K562 (cell line): ENCODE measurements around the gene TLCD4. TPM values are rescaled to one million over a fixed set of nuclear protein-coding genes. Genes with fewer than 3 reads are reported as not detected.

ENCODE experiments used
- ATAC-seq: fragments of 200-7000 bp; cut with Tn5 transposase; 3 replicates; pipeline ENCODE4 v1.9.1; 2020; ENCODE audit warnings: moderate library complexity
- BruUV-seq: library from RNA; stranded (reverse); fragments of 400-500 nt; replicated peaks from 2 replicates; lab custom pipeline; 2021; lab: Mats Ljungman, UMichigan
- CTCF ChIA-PET: fragments of 300-600 bp; formaldehyde crosslinking; extraction: SDS; loops from one replicate; lab custom pipeline; 2021; ENCODE audit warnings: low intra/inter-chr PET ratio; lab: Yijun Ruan, JAX
- POLR2A ChIA-PET: fragments of 300-600, 350-650 bp; sonication (Branson Sonifier 250); formaldehyde crosslinking; extraction: SDS; loops from one replicate; lab custom pipeline; 2021; ENCODE audit warnings: antibody characterized with exemption, inconsistent platforms; lab: Yijun Ruan, JAX
- DNase-seq, 4 experiments: peaks; one replicate each; pipeline versions ENCODE4 v3.0.0 to v3.0.0-alpha.2; 2011 to 2018; ENCODE audit warnings: low spot score in 3 of 4, mixed read lengths in 3 of 4; ENCODE audit errors: extremely low read depth in 1 of 4
- FAIRE-seq: peaks from 2 replicates; lab custom pipeline; 2011; peaks lifted over from hg19 to GRCh38; lab: Jason Lieb, UNC
- H2AFZ ChIP-seq: 2 replicates; pipeline ENCODE4 v1.6.0; 2011; ENCODE audit warnings: low read depth, low read length, control low read depth, inconsistent platforms
- H3K27ac ChIP-seq: fragments of 200-600 bp; 3 replicates; pipeline ENCODE4 v1.8.0; 2011; ENCODE audit warnings: low read depth, mild to moderate bottlenecking, control low read depth, inconsistent platforms, low read length, moderate library complexity, mixed read lengths; ENCODE audit errors: extremely low read depth
- H3K27me3 ChIP-seq, 2 experiments: fragments of 300-600 bp in 1 of 2; 2 replicates in 1 of 2; 3 replicates in 1 of 2; pipeline versions ENCODE4 v1.6.0 to v1.8.0; 2011; ENCODE audit warnings: inconsistent platforms in 2 of 2, low read length in 2 of 2, mild to moderate bottlenecking in 1 of 2, mixed read lengths in 1 of 2, moderate library complexity in 1 of 2; ENCODE audit not compliant: control insufficient read depth in 2 of 2, insufficient read depth in 2 of 2
- H3K36me3 ChIP-seq: fragments of 300-600 bp; 3 replicates; pipeline ENCODE4 v1.8.0; 2011; ENCODE audit warnings: mild to moderate bottlenecking, low read length, inconsistent platforms; ENCODE audit not compliant: control insufficient read depth, insufficient read depth
- H3K4me1 ChIP-seq, 2 experiments: fragments of 200-600 bp in 1 of 2; replicated peaks in 1 of 2; 2 replicates in 1 of 2; 3 replicates in 1 of 2; pipeline versions ENCODE4 v1.5.1 to v1.8.0; 2011; ENCODE audit warnings: inconsistent platforms in 2 of 2, low read length in 2 of 2, mild to moderate bottlenecking in 1 of 2, mixed read lengths in 1 of 2, moderate library complexity in 1 of 2; ENCODE audit not compliant: control insufficient read depth in 2 of 2, insufficient read depth in 2 of 2
- H3K4me2 ChIP-seq: 2 replicates; pipeline ENCODE4 v1.6.1; 2011; ENCODE audit warnings: low read length, control low read depth, inconsistent platforms, mixed read lengths; ENCODE audit not compliant: insufficient read depth
- H3K4me3 ChIP-seq: fragments of 200-600 bp; sonication (generic), shearing (Covaris generic); 2 replicates; pipeline ENCODE4 v1.5.1; 2016; ENCODE audit warnings: control low read depth, inconsistent platforms
- H3K79me2 ChIP-seq: fragments of 200-600 bp; 3 replicates; pipeline ENCODE4 v1.8.0; 2011; ENCODE audit warnings: low read length, inconsistent platforms; ENCODE audit not compliant: control insufficient read depth, insufficient read depth
- H3K9ac ChIP-seq, 2 experiments: 2 replicates each; pipeline versions ENCODE4 v1.6.0 to v1.6.1; 2011; ENCODE audit warnings: low read depth in 2 of 2, low read length in 2 of 2, control low read depth in 1 of 2, inconsistent platforms in 1 of 2, mild to moderate bottlenecking in 1 of 2, mixed read lengths in 1 of 2; ENCODE audit not compliant: insufficient read depth in 1 of 2
- H3K9me1 ChIP-seq: one replicate; pipeline ENCODE4 v1.6.0; 2011; ENCODE audit warnings: inconsistent platforms, mild to moderate bottlenecking, low read length, moderate library complexity; ENCODE audit not compliant: control insufficient read depth, insufficient read depth
- H3K9me3 ChIP-seq: replicated peaks from 2 replicates; pipeline ENCODE4 v1.5.1; 2011; ENCODE audit warnings: low read depth, low read length, inconsistent platforms; ENCODE audit not compliant: control insufficient read depth, insufficient read depth
- H4K20me1 ChIP-seq: replicated peaks from 2 replicates; pipeline ENCODE4 v1.6.1; 2011; ENCODE audit warnings: low read length, inconsistent platforms, mixed read lengths; ENCODE audit not compliant: control insufficient read depth, insufficient read depth
- DNMT1 ChIP-seq: fragments of 450-650 bp; IDR thresholded peaks from 2 replicates; pipeline ENCODE4 v1.6.1; 2016; ENCODE audit warnings: antibody characterized with exemption, mild to moderate bottlenecking
- EWSR1 ChIP-seq: fragments of 450-650 bp; IDR thresholded peaks from 2 replicates; pipeline ENCODE4 v1.6.1; 2018; ENCODE audit warnings: borderline replicate concordance, mild to moderate bottlenecking, low read depth, moderate library complexity; ENCODE audit not compliant: partially characterized antibody
- KDM4B ChIP-seq, 2 experiments: fragments of 450-650 bp in 1 of 2; sonication (generic) in 1 of 2; IDR thresholded peaks; 2 replicates each; pipeline ENCODE4 v1.6.1; 2016 to 2017; ENCODE audit warnings: borderline replicate concordance in 2 of 2, antibody characterized with exemption in 1 of 2, low read depth in 1 of 2, mild to moderate bottlenecking in 1 of 2
- SMAD3 ChIP-seq: fragments of 450-650 bp; formaldehyde crosslinking; conservative IDR thresholded peaks from 2 replicates; pipeline ENCODE4 v1.4.0; 2020; ENCODE audit warnings: mild to moderate bottlenecking
- SMARCE1 ChIP-seq: fragments of 450-650 bp; IDR thresholded peaks from 2 replicates; pipeline ENCODE4 v1.7.1; 2016; ENCODE audit warnings: mild to moderate bottlenecking
- ZNF134 ChIP-seq: fragments of 250-450 bp; sonication (Bioruptor Pico); conservative IDR thresholded peaks from 2 replicates; pipeline ENCODE4 v1.4.0; 2020
- ZNF239 ChIP-seq: fragments of 250-450 bp; sonication (Bioruptor Pico); IDR thresholded peaks from 2 replicates; pipeline ENCODE4 v1.4.0; 2020; ENCODE audit warnings: mild to moderate bottlenecking
- ZNF354B ChIP-seq: fragments of 250-450 bp; sonication (Bioruptor Pico); IDR thresholded peaks from 2 replicates; pipeline ENCODE4 v1.4.0; 2020
- ZNF699 ChIP-seq: fragments of 250-450 bp; sonication (Bioruptor Pico); IDR thresholded peaks from 2 replicates; pipeline ENCODE4 v1.8.0; 2021; ENCODE audit warnings: mild to moderate bottlenecking, moderate library complexity; ENCODE audit not compliant: insufficient replicate concordance
- WGBS: fragments of 100-300 bp; shearing (Covaris generic); methylation state at CpG from one replicate; pipeline ENCODE4 v1.1.6; 2016; ENCODE audit warnings: low coverage, mixed read lengths; ENCODE audit not compliant: insufficient coverage; ENCODE audit errors: missing lambda C conversion rate; 5-methylcytosine and 5-hydroxymethylcytosine counted together
- in situ Hi-C: fragments of 300-500 bp; cut with MboI; formaldehyde crosslinking; loops from 4 replicates; pipeline ENCODE4 v1.15.0; 2018; ENCODE audit warnings: inconsistent platforms, mixed read lengths
- intact Hi-C: fragments of 100-400 bp; cut with micrococcal nuclease; formaldehyde crosslinking; loops from 2 replicates; pipeline ENCODE4 v1.14.2; 2022
- polyA plus RNA-seq, 8 experiments: library from polyadenylated mRNA; depleted of rRNA in 4 of 8; stranded (reverse) in 5 of 8; unstranded in 3 of 8; fragments of >200 nt; fragmentation: Nextera tagmentation in 2 of 8; fragmentation: Illumina TruSeq in 1 of 8; extraction: Ambion mirVana in 2 of 8; extraction: Trizol in 1 of 8; gene quantifications; 2 replicates each; pipeline versions ENCODE4 v1.2.1 to v1.2.3, GENCODE V29; 2011 to 2014; ENCODE audit warnings: inconsistent platforms in 1 of 8, missing spikeins in 1 of 8
- total RNA-seq, 7 experiments: library from RNA; depleted of rRNA in 6 of 7; stranded (reverse); fragments of >200 nt in 6 of 7; fragmentation: Illumina TruSeq in 2 of 7; extraction: Trizol in 2 of 7; gene quantifications; 2 replicates each; pipeline versions ENCODE4 v1.2.1 to v1.2.3, GENCODE V29; 2011 to 2021; ENCODE audit warnings: low replicate concordance in 1 of 7
- TF ChIP-seq, protein P1 (sequence below): fragments of 450-650 bp; IDR thresholded peaks from 2 replicates; pipeline ENCODE4 v1.7.0; 2016; ENCODE audit warnings: borderline replicate concordance
- TF ChIP-seq, protein P2 (sequence below): fragments of 450-650 bp; formaldehyde crosslinking; IDR thresholded peaks from 2 replicates; pipeline ENCODE4 v1.4.0; 2020; ENCODE audit warnings: mild to moderate bottlenecking, moderate library complexity
- TF ChIP-seq, protein P3 (sequence below), 2 experiments: fragments of 450-650 bp in 1 of 2; IDR thresholded peaks; 2 replicates each; pipeline ENCODE4 v1.6.1; 2011 to 2017; ENCODE audit warnings: low read depth in 2 of 2, antibody characterized with exemption in 1 of 2, borderline replicate concordance in 1 of 2, low read length in 1 of 2, mild to moderate bottlenecking in 1 of 2, mixed read lengths in 1 of 2; ENCODE audit not compliant: control insufficient read depth in 1 of 2
- TF ChIP-seq, protein P4 (sequence below): fragments of 450-650 bp; IDR thresholded peaks from 2 replicates; pipeline ENCODE4 v1.6.1; 2016

TLCD4 gene
- total and polyA plus RNA-seq, 9 of the 15 experiments (the other 6 are each of a cell fraction or from before 2014, with no cell fraction given): 3.5 to 19.8 (median 7.6) TPM

DNA sequence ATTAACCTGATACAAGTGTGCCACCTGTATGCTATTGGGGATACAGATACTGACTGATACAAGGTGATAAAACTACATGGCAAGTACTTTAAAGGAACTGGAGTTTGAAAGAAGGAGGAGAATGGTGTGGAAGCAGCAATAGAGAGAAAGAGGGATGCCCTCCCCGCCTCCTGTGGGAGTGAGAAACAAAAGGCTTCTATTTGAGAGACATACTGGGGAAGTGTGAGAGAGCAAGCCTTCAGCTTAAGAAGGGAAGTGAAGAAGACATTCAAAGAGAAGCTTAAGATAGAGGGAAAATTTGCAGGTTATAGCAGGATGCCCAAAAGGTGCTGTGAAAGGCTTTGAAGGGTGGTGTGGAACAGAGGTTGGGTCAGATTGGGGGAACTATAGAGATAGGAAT lies 36.7 kb upstream of the TLCD4 start:
- 71% methylated on average over 1 of the region's 1 CpG for WGBS
- CTCF ChIA-PET: no interaction called here

More for the DNA sequence above, 36.7 kb upstream of the TLCD4 start:
- no TSS peak for BruUV-seq
- intact Hi-C loops (loop anchor here (10.0 kb wide), 1 partner anchor 94 kb away; no protein-coding TSS in a partner anchor), in situ Hi-C loops (loop anchor here (5.0 kb wide), 1 partner anchor 37 kb away; the partner anchor contains the start of gene TLCD4)
- H3K27me3 ChIP-seq: no peaks in the 10 kb centered on the region
- no peak for FAIRE-seq
- no peak for ATAC-seq
- H3K4me2 ChIP-seq: no peak overlapping the region
- H4K20me1 ChIP-seq: no peaks in the 10 kb centered on the region
- POLR2A ChIA-PET: no interaction called here
- TF ChIP-seq ZNF354B (no peak), ZNF134 (CRISPR knock-in tag) (no peak), SMARCE1 (no peak), KDM4B (IDR thresholded peaks at IDR 0.05; ENCODE audit: borderline replicate concordance in 2 of 2, low read depth in 1 of 2) (no peak), SMAD3 (no peak), ZNF239 (CRISPR knock-in tag) (no peak), DNMT1 (no peak), EWSR1 (no peak), ZNF699 (no peak)
- TF ChIP-seq, protein P1, sequence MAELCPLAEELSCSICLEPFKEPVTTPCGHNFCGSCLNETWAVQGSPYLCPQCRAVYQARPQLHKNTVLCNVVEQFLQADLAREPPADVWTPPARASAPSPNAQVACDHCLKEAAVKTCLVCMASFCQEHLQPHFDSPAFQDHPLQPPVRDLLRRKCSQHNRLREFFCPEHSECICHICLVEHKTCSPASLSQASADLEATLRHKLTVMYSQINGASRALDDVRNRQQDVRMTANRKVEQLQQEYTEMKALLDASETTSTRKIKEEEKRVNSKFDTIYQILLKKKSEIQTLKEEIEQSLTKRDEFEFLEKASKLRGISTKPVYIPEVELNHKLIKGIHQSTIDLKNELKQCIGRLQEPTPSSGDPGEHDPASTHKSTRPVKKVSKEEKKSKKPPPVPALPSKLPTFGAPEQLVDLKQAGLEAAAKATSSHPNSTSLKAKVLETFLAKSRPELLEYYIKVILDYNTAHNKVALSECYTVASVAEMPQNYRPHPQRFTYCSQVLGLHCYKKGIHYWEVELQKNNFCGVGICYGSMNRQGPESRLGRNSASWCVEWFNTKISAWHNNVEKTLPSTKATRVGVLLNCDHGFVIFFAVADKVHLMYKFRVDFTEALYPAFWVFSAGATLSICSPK: no peak
- TF ChIP-seq, protein P2, sequence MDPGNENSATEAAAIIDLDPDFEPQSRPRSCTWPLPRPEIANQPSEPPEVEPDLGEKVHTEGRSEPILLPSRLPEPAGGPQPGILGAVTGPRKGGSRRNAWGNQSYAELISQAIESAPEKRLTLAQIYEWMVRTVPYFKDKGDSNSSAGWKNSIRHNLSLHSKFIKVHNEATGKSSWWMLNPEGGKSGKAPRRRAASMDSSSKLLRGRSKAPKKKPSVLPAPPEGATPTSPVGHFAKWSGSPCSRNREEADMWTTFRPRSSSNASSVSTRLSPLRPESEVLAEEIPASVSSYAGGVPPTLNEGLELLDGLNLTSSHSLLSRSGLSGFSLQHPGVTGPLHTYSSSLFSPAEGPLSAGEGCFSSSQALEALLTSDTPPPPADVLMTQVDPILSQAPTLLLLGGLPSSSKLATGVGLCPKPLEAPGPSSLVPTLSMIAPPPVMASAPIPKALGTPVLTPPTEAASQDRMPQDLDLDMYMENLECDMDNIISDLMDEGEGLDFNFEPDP (CRISPR knock-in tag): no peak
- TF ChIP-seq, protein P3, sequence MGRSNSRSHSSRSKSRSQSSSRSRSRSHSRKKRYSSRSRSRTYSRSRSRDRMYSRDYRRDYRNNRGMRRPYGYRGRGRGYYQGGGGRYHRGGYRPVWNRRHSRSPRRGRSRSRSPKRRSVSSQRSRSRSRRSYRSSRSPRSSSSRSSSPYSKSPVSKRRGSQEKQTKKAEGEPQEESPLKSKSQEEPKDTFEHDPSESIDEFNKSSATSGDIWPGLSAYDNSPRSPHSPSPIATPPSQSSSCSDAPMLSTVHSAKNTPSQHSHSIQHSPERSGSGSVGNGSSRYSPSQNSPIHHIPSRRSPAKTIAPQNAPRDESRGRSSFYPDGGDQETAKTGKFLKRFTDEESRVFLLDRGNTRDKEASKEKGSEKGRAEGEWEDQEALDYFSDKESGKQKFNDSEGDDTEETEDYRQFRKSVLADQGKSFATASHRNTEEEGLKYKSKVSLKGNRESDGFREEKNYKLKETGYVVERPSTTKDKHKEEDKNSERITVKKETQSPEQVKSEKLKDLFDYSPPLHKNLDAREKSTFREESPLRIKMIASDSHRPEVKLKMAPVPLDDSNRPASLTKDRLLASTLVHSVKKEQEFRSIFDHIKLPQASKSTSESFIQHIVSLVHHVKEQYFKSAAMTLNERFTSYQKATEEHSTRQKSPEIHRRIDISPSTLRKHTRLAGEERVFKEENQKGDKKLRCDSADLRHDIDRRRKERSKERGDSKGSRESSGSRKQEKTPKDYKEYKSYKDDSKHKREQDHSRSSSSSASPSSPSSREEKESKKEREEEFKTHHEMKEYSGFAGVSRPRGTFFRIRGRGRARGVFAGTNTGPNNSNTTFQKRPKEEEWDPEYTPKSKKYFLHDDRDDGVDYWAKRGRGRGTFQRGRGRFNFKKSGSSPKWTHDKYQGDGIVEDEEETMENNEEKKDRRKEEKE (IDR thresholded peaks at IDR 0.05; ENCODE audit: borderline replicate concordance in 1 of 2, control insufficient read depth in 1 of 2, low read depth in 2 of 2, low read length in 1 of 2): no peak
- TF ChIP-seq, protein P4, sequence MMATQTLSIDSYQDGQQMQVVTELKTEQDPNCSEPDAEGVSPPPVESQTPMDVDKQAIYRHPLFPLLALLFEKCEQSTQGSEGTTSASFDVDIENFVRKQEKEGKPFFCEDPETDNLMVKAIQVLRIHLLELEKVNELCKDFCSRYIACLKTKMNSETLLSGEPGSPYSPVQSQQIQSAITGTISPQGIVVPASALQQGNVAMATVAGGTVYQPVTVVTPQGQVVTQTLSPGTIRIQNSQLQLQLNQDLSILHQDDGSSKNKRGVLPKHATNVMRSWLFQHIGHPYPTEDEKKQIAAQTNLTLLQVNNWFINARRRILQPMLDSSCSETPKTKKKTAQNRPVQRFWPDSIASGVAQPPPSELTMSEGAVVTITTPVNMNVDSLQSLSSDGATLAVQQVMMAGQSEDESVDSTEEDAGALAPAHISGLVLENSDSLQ: no peak
- no peaks in the 10 kb centered on the region for H3K9me1 ChIP-seq
- no peaks in the 10 kb centered on the region for H3K9me3 ChIP-seq
- no peak overlapping the region for H3K27ac ChIP-seq
- H3K36me3 ChIP-seq: no peaks in the 10 kb centered on the region
- H3K4me3 ChIP-seq: no peak overlapping the region
- H3K9ac ChIP-seq: no peak overlapping the region
- DNase-seq: no peak
- peaks cover 0 to 21% of the 10 kb centered on the region in 2 experiments; a peak in 2 of 5 replicates for H3K4me1 ChIP-seq
- H3K79me2 ChIP-seq: no peaks in the 10 kb centered on the region
- H2AFZ ChIP-seq: peak overlapping the region; percentile 17; the same call in 1 of the 2 replicates
